Osteoblast (primary cell): ENCODE results near the gene COQ9. TPM values are rescaled to one million over a fixed set of nuclear protein-coding genes. Genes with fewer than 3 reads are reported as not detected.
"Not testable (repeated sequence)": the region's sequence is repeated elsewhere in the genome, so short reads cannot be mapped to it uniquely, and the experiment has no call there.

Experiments used
- DNase-seq: peaks from one replicate; pipeline ENCODE4 v3.0.0; 2011; ENCODE audit warnings: low spot score, mixed read lengths; ENCODE audit not compliant: insufficient read length; ENCODE audit errors: missing footprints
- H2AFZ ChIP-seq: 2 replicates; pipeline ENCODE4 v1.6.0; 2011; ENCODE audit warnings: mild to moderate bottlenecking, low read length
- H3K27ac ChIP-seq: 2 replicates; pipeline ENCODE4 v1.5.1; 2011; ENCODE audit warnings: mild to moderate bottlenecking, low read depth, low read length, moderate library complexity
- H3K27me3 ChIP-seq: 2 replicates; pipeline ENCODE4 v1.6.0; 2012; ENCODE audit warnings: mild to moderate bottlenecking, control low read depth, inconsistent platforms, low read length, moderate library complexity; ENCODE audit not compliant: insufficient read depth
- H3K36me3 ChIP-seq: 2 replicates; pipeline ENCODE4 v1.5.1; 2011; ENCODE audit warnings: mild to moderate bottlenecking, low read length, control low read depth, moderate library complexity; ENCODE audit not compliant: insufficient read depth
- H3K4me1 ChIP-seq: 2 replicates; pipeline ENCODE4 v1.5.1; 2011; ENCODE audit warnings: mild to moderate bottlenecking, low read length, control low read depth, moderate library complexity; ENCODE audit not compliant: insufficient read depth
- H3K4me2 ChIP-seq: 2 replicates; pipeline ENCODE4 v1.6.0; 2011; ENCODE audit warnings: mild to moderate bottlenecking, low read length; ENCODE audit not compliant: insufficient read depth
- H3K4me3 ChIP-seq: fragments of 200-600 bp; sonication (generic); 3 replicates; pipeline ENCODE4 v1.5.1; 2012; ENCODE audit warnings: mild to moderate bottlenecking, low read length, inconsistent platforms; ENCODE audit not compliant: insufficient read depth
- H3K79me2 ChIP-seq: 2 replicates; pipeline ENCODE4 v1.6.0; 2012; ENCODE audit warnings: mild to moderate bottlenecking, low read length, control low read depth, inconsistent platforms; ENCODE audit not compliant: insufficient read depth
- H3K9me3 ChIP-seq: 2 replicates; pipeline ENCODE4 v1.5.1; 2011; ENCODE audit warnings: low read depth, low read length, control low read depth
- H4K20me1 ChIP-seq: 2 replicates; pipeline ENCODE4 v1.6.0; 2012; ENCODE audit warnings: mild to moderate bottlenecking, low read length, control low read depth; ENCODE audit not compliant: insufficient read depth
- total RNA-seq: library from RNA; depleted of rRNA; stranded (reverse); fragments of >200 nt; gene quantifications from 2 replicates; pipeline ENCODE4 v1.2.3, GENCODE V29; 2012
- TF ChIP-seq, protein P1 (sequence below): IDR thresholded peaks from 2 replicates; pipeline ENCODE4 v1.5.1; 2011; ENCODE audit warnings: mild to moderate bottlenecking, low read depth, low read length, moderate library complexity; ENCODE audit errors: extremely low read depth

COQ9 gene
- total RNA-seq, 1 donor, result 39.8 TPM

DNA sequence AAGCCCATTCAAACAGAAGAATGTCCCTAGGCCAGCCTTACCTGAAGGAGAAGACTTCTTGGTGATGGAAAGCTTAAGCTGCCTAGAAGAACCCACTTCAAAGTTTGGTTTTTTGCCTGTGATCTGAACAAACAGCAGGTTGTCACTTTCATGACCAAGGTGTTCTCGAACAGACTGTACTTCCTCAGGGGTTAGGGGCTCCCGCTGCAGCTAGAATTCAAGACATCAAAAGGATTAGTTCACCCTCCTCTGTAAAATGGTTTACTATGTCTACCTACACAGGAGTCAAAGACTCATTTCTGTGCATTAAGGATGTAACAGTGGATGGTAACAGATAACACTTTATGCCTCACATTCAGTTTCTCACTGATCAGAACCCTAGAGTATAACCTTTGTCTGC lies 13.3 kb upstream of the COQ9 start:
- no peaks in the 10 kb centered on the region for H3K27me3 ChIP-seq
- peaks cover 1% of the 10 kb centered on the region for H3K79me2 ChIP-seq
- H3K4me1 ChIP-seq, result no peaks in the 10 kb centered on the region
- H4K20me1 ChIP-seq, result no peaks in the 10 kb centered on the region
- no peak for DNase-seq
- H3K9me3 ChIP-seq, result no peaks in the 10 kb centered on the region
- H3K36me3 ChIP-seq, result peaks cover 83% of the 10 kb centered on the region
- H3K27ac ChIP-seq, result no peak overlapping the region
- no peak overlapping the region for H3K4me2 ChIP-seq
- no peak overlapping the region for H2AFZ ChIP-seq
- TF ChIP-seq, protein P1, sequence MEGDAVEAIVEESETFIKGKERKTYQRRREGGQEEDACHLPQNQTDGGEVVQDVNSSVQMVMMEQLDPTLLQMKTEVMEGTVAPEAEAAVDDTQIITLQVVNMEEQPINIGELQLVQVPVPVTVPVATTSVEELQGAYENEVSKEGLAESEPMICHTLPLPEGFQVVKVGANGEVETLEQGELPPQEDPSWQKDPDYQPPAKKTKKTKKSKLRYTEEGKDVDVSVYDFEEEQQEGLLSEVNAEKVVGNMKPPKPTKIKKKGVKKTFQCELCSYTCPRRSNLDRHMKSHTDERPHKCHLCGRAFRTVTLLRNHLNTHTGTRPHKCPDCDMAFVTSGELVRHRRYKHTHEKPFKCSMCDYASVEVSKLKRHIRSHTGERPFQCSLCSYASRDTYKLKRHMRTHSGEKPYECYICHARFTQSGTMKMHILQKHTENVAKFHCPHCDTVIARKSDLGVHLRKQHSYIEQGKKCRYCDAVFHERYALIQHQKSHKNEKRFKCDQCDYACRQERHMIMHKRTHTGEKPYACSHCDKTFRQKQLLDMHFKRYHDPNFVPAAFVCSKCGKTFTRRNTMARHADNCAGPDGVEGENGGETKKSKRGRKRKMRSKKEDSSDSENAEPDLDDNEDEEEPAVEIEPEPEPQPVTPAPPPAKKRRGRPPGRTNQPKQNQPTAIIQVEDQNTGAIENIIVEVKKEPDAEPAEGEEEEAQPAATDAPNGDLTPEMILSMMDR, result no peak
- no peak overlapping the region for H3K4me3 ChIP-seq

DNA sequence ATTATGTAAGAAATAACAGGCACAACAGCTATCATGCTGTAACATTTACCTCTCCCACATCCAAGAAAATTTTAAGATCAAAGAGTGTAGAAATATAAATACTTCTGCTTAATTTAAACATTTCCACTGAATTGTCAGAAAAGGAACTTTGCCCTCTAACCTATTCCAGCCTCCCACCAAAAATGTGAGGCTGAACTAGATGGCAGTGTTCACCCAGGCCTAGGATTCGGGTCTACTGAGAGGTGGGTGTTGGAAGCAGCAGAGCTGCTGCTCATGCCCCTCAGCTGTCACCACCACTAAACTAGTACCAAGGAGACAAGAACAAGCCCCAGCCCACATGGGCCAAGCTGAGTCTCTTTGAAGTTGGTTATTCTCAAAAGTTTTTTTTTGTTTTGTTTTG lies 11.4 kb upstream of the COQ9 start:
- H3K27ac ChIP-seq, result no peak overlapping the region
- peaks cover 77% of the 10 kb centered on the region for H3K36me3 ChIP-seq
- H4K20me1 ChIP-seq, result no peaks in the 10 kb centered on the region
- H2AFZ ChIP-seq, result no peak overlapping the region
- TF ChIP-seq, protein P1, result no peak
- DNase-seq, result no peak
- H3K79me2 ChIP-seq, result peaks cover 6% of the 10 kb centered on the region
- no peaks in the 10 kb centered on the region for H3K4me1 ChIP-seq
- H3K4me3 ChIP-seq, result no peak overlapping the region
- H3K4me2 ChIP-seq, result no peak overlapping the region
- H3K27me3 ChIP-seq, result no peaks in the 10 kb centered on the region
- no peaks in the 10 kb centered on the region for H3K9me3 ChIP-seq

DNA sequence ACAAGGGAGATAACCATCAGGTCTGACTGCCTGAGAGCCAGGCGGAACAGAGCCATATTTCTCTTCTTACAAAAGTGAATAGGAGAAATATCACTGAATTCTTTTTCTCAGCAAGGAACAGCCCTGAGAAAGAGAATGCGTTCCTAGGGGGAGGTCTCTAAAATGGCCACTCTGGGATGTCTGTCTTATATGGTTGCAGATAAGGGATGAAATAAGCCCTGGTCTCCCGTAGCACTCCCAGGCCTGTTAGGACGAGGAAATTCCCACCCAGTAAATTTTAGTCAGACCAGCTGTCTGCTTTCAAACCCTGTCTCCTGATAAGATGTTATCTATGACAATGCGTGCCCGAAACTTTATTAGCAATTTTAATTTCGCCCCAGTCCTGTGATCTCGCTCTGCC lies 7.3 kb upstream of the COQ9 start:
- not testable (repeated sequence) for H3K27ac ChIP-seq, DNase-seq, H3K4me1 ChIP-seq, H3K4me2 ChIP-seq, H3K27me3 ChIP-seq, H3K4me3 ChIP-seq, H2AFZ ChIP-seq, H4K20me1 ChIP-seq, H3K9me3 ChIP-seq
- Histone ChIP-seq H3K36me3 (peaks cover 44% of the 10 kb centered on the region), H3K79me2 (peaks cover 44% of the 10 kb centered on the region)

DNA sequence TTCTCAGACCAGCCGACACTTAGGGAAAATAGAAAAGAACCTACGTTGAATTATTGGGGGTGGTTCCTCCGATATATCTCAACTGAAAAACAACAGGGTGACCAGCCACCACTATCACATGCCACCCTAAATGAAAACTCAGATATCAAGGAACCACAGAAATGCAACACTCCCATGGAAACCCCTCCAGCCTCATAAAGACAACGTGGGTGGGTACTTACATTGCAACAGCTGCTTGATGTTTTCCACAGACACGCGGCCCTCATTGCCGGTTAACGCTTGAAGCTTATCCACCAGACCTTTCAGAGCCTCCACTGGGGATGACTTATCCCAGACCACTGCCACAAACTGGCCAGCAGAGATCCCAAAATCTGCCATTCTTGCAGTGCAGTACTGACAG lies 6.7 kb upstream of the COQ9 start:
- H3K4me1 ChIP-seq, H3K4me2 ChIP-seq, H3K27ac ChIP-seq, H3K4me3 ChIP-seq, H2AFZ ChIP-seq, H3K9me3 ChIP-seq, DNase-seq, H3K27me3 ChIP-seq, H4K20me1 ChIP-seq: not testable (repeated sequence)
- Histone ChIP-seq H3K36me3 (peaks cover 40% of the 10 kb centered on the region), H3K79me2 (peaks cover 50% of the 10 kb centered on the region)

DNA sequence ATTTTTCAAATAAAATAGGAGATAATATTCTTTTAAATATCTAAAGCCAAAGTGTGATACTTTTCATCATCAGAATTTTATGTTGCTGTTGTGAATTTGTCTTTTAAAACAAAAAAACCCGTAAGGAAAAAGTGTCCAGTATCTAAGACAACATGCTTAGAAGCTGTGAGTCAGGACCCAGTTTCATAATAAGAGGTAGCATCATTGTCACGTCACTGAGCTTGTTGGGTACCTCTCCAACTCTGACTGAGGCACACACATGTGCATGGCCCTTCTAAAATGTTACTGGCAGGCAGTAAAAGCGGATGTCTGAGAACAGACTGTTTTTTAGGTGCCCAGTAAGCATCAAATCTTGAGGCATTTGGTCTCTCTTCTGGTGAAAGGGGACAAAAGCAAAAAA lies 2.6 kb upstream of the COQ9 start:
- no peaks in the 10 kb centered on the region for H3K9me3 ChIP-seq
- peaks cover 18% of the 10 kb centered on the region for H3K4me1 ChIP-seq
- H3K4me2 ChIP-seq, result no peak overlapping the region
- DNase-seq, result no peak
- peaks cover 87% of the 10 kb centered on the region for H3K79me2 ChIP-seq
- H3K27me3 ChIP-seq, result no peaks in the 10 kb centered on the region
- TF ChIP-seq, protein P1, result no peak
- no peak overlapping the region for H2AFZ ChIP-seq
- no peak overlapping the region for H3K4me3 ChIP-seq
- peak overlapping the region; percentile 34 for H3K27ac ChIP-seq
- H4K20me1 ChIP-seq, result no peaks in the 10 kb centered on the region
- peaks cover 7% of the 10 kb centered on the region for H3K36me3 ChIP-seq
